ENCODE results near the gene HRH1.
"Not testable (repeated sequence)": the region's sequence is repeated elsewhere in the genome, so short reads cannot be mapped to it uniquely, and the experiment has no call there.

HRH1 gene

GRCh38 chr3:11205881-11206280 lies 51.6 kb downstream of the HRH1 start:
- peak; percentile 56 for DNase-seq (ENCODE audit: low spot score)

- DNase-seq (ENCODE audit: low spot score), result peak; percentile 28
These were observed 52.0 kb downstream of the HRH1 start for GRCh38 chr3:11206316-11206715.

- no peak for DNase-seq (ENCODE audit: low spot score)
These were observed 52.7 kb downstream of the HRH1 start for GRCh38 chr3:11206953-11207352.

- no peak for DNase-seq (ENCODE audit: low spot score)
These were observed 57.4 kb downstream of the HRH1 start for GRCh38 chr3:11211531-11212298.

GRCh38 chr3:11212299-11212608 lies 58.0 kb downstream of the HRH1 start:
- no peak for DNase-seq (ENCODE audit: low spot score)

- DNase-seq (ENCODE audit: low spot score), result no peak
These were observed 58.5 kb downstream of the HRH1 start for GRCh38 chr3:11212784-11213183.

- no peak for DNase-seq (ENCODE audit: low spot score)
These were observed 59.6 kb downstream of the HRH1 start for GRCh38 chr3:11213810-11214450.

- DNase-seq (ENCODE audit: low spot score), result no peak
These were observed 60.2 kb downstream of the HRH1 start for GRCh38 chr3:11214451-11214978.

GRCh38 chr3:11217370-11217769 lies 63.1 kb downstream of the HRH1 start:
- DNase-seq (ENCODE audit: low spot score), result not testable (repeated sequence)

GRCh38 chr3:11220230-11220629 lies 65.9 kb downstream of the HRH1 start:
- no peak for DNase-seq (ENCODE audit: low spot score)

- no peak for DNase-seq (ENCODE audit: low spot score)
These were observed 67.6 kb downstream of the HRH1 start for GRCh38 chr3:11221818-11222415.

- DNase-seq (ENCODE audit: low spot score), result no peak
These were observed 69.7 kb downstream of the HRH1 start for GRCh38 chr3:11224010-11224409.

- no peak for DNase-seq (ENCODE audit: low spot score)
These were observed 70.6 kb downstream of the HRH1 start for GRCh38 chr3:11224870-11225229.

- no peak for DNase-seq (ENCODE audit: low spot score)
These were observed 71.7 kb downstream of the HRH1 start for GRCh38 chr3:11226042-11226370.

GRCh38 chr3:11228041-11228440 lies 73.7 kb downstream of the HRH1 start:
- DNase-seq (ENCODE audit: low spot score), result no peak

- no peak for DNase-seq (ENCODE audit: low spot score)
These were observed 75.8 kb downstream of the HRH1 start for GRCh38 chr3:11230125-11230524.

- DNase-seq (ENCODE audit: low spot score), result no peak
These were observed 76.5 kb downstream of the HRH1 start for GRCh38 chr3:11230832-11231231.

- DNase-seq (ENCODE audit: low spot score), result no peak
These were observed 81.1 kb downstream of the HRH1 start for GRCh38 chr3:11235385-11235784.

GRCh38 chr3:11236588-11237461 lies 82.5 kb downstream of the HRH1 start:
- peak; percentile 68 for DNase-seq (ENCODE audit: low spot score)

- DNase-seq (ENCODE audit: low spot score), result no peak
These were observed 83.8 kb downstream of the HRH1 start for GRCh38 chr3:11238060-11238459.

- no peak for DNase-seq (ENCODE audit: low spot score)
These were observed 84.6 kb downstream of the HRH1 start for GRCh38 chr3:11238880-11239279.

GRCh38 chr3:11239796-11240195 lies 85.5 kb downstream of the HRH1 start:
- no peak for DNase-seq (ENCODE audit: low spot score)

GRCh38 chr3:11240496-11240895 lies 86.2 kb downstream of the HRH1 start:
- no peak for DNase-seq (ENCODE audit: low spot score)

Measured in ecto neural progenitor cell (in vitro differentiated cells).